HG02588 (cell line): ENCODE results near the gene IZUMO1R.
"Not testable (repeated sequence)": the region's sequence is repeated elsewhere in the genome, so short reads cannot be mapped to it uniquely, and the experiment has no call there.

Source experiments
- ATAC-seq: cut with Tn5 transposase; IDR thresholded peaks from one replicate; pipeline ENCODE4 v1.9.1; 2021; ENCODE audit warnings: mild to moderate bottlenecking, moderate library complexity; ENCODE audit not compliant: unreplicated experiment

IZUMO1R gene

DNA sequence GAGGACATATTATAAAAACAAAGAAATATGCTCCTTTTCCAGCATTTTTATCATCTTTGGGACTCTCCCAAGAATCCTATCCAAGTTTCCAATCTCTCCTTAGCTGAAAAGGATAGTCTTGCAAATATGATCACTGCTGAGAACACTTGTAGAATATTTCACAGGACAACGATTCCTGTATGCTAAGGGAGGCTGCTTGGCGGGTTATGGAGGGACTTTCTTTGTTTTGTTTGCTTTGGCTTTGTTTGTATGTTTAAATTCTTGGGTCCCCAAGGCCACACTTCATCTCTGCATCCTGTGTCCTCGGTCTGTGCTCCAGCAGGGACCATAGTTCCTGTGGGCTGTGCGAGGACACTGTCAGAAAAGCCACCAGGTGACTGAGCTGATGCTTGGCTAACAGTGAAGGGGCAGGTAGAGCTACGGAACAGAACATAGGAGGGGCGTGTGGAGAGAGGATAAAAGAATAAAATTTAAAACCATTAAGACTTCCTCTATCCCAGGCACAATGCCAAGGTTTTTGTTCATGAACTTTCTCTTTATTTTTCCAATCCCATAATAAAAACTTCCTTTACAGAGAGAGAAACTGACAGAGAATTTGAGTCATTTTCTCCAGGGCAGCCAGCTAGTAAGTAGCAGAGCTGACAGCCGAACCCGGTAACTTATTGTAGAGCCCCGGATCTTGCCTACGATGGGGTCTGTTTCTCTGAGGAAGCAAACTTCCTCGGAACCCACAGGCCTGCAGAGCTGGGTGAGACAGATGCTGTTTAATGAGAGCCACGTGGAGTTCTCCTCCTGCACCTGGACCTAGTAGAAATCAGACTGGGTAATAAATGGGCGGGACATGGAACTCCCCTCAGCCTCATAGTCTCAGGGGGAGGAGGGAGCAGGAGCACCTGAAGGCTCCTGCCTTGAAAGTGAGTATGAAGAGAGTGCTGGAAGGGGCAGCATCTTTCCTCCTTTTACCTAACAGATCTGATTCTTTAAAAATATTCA, at the start of gene IZUMO1R:
IZUMO1R (plus strand) TSS at position 615 of the 993 bp plus-strand sequence. CDS start 1,057 bp downstream, outside the sequence.
- no peak for ATAC-seq

GRCh38 chr11:94271885-94272372, 32.5 kb upstream of the IZUMO1R start:
- peak; percentile 75 for ATAC-seq

DNA sequence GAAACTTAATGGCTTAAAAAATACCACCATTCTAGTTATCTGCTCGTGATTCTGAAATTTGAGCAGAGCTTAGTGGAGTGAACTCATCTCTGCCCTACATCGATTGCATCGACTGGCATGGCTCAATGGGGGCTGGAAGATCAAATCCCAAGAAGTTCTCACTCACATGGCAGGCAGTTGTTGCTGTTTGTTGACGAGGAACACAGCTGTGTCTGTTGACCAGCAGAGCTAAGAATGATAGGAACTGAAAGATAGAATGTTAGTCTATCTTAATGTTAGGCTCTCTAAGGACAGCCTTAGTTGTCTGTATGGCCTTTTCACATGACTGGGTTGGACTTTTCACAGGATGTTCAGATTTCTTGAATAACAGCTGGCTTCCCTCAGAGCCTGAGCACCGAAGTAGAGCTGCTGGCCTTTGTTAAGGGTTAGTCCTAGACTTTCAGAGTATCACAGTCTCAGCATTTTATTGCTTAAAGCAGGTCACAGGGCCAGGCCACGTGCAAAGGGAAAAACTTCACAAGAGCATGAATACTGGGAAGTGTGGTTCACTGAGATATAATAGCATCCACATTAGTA, 31.6 kb upstream of the IZUMO1R start:
- no peak for ATAC-seq

GRCh38 chr11:94275961-94276360, 28.4 kb upstream of the IZUMO1R start:
- no peak for ATAC-seq

GRCh38 chr11:94276943-94277342, 27.4 kb upstream of the IZUMO1R start:
- ATAC-seq: no peak

DNA sequence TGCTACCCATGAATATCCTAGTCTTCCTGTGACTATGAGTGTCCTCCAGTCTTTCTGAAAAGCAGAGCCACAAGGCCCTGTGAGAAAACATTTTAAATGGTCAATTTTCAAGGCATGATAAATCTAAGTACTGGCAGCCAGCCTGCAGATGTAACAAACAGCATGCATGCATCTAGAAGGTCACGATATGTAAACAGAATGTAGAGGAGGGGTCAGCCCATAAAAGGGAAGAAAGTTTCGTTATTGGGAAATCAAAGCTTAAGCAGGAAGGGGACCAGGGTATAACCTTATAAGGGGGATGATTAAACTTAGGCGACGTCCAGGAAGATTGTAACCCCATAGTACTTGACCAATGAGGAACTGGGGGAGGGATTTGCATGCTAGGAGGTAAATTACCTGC, 26.2 kb upstream of the IZUMO1R start:
- ATAC-seq: not testable (repeated sequence)

DNA sequence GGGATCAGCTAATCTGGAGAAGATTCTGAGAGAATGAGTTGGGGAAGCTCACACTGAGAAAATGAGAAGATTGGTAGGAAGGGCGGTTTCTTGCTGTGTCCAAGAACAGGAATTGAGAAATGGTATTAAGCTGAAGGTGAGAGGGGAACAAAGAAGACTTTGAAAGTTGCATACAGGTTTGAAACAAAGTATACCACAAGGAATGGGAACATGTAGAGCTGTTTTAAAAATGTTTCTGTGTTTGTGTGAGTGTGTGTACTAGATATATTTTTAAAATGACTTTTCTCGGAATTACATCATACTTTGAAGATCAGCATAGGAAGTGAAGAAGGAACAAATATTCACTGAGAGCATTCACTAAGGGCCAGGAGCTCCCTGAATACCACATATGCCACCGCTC, 24.4 kb upstream of the IZUMO1R start:
- ATAC-seq: no peak

GRCh38 chr11:94281324-94281723, 23.1 kb upstream of the IZUMO1R start:
- ATAC-seq: no peak

DNA sequence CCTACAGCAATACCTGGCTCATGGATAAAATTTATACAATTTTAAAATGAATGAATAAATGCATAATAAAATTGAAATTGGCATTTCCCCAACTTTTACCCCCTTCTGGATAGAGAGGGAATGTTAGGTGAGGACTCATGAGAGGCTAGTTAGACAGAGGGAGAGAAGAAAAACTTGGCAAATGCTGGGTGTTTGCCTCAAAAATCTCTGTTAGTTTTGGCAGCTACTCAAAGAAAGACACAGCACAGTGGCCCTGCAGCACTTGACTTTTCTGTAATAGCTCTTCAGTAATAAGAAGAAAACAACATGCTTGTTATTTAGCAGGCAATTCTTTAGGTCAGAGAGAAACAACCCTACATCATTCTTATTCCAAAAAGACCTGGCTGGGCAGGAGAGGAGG, 20.7 kb upstream of the IZUMO1R start:
- no peak for ATAC-seq

GRCh38 chr11:94295534-94295933, 8.8 kb upstream of the IZUMO1R start:
- no peak for ATAC-seq

- no peak for ATAC-seq
These were observed 6.3 kb upstream of the IZUMO1R start for GRCh38 chr11:94297985-94298576.

- no peak for ATAC-seq
These were observed 1.6 kb upstream of the IZUMO1R start for GRCh38 chr11:94302776-94303175.

DNA sequence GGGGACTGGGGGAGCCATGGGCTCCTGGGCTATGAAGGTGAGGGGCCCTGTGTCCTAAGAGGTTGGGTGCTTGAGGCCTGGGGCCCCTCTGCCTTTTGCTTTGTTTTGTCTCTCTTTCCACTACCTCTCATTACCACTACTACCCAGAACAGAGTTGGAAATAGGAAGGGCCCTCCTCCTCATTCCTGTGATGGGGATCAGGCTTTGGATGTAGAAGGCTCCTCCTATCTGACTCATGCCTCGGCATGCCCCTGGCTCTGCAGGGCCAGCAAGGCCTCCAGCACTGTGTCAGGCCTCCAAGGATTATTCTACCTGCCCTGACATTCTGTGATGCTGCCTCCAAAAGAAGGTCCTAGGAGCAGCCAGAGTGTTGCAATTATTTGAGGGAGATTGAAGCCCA, 766 bp downstream of the IZUMO1R start:
- no peak for ATAC-seq

DNA sequence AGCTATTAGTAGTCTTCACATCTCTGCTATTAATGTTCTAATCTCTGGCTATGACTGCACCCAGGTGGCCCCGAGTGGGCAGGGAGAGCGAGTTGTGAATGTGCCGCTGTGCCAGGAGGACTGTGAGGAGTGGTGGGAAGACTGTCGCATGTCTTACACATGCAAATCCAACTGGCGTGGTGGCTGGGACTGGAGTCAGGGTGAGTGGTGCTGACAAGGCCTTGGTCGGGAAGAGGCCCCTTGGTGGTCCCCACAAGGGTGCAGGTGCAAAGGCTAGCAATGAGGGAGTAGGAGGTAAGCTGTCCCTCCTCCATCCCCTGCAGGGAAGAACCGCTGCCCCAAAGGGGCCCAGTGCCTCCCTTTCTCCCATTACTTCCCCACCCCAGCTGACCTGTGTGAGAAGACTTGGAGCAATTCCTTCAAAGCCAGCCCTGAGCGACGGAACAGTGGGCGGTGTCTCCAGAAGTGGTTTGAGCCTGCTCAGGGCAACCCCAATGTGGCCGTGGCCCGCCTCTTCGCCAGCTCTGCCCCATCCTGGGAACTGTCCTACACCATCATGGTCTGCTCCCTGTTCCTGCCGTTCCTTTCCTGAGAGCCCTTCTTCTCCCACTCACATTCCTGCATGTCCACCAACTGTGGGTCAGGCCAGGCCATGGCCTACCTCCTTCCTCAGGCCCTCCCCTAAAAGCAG, 2.9 kb downstream of the IZUMO1R start:
- ATAC-seq: no peak

- no peak for ATAC-seq
These were observed 3.6 kb downstream of the IZUMO1R start for GRCh38 chr11:94308024-94308423.

- no peak for ATAC-seq
These were observed 5.4 kb downstream of the IZUMO1R start for GRCh38 chr11:94309757-94310156.

DNA sequence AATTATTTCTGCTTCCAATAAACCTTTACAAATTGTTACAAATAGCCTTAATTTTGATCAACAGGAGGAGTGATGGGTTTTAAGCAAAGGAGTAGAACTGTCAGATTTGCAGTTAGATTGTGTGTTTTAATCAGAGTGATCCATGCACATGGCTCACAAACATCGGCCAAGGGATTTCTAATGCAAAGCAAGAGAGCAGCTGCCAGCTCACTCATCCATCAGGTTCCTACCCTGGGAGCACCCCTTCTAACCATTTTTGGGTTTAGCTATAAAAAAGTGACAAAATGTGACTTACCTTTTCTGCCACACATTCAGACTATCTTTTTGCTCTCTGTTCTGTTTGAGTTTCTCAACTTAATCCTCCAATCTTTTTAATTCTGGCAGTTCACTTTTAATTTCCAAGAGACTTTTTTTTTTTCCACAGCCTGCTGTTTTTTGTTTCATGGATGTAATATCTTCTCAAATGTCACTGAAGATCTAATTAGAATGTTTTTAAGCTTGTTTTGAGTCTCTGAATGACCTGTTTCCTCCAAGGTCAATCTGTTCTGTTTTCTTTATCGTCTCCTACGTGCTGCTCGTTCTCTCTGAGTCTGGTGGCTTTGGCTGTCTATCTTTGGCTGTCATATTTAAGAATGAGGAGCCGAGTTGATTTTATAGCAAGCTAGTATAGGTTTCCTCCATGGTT, 6.0 kb downstream of the IZUMO1R start:
- ATAC-seq: no peak

GRCh38 chr11:94312339-94312738, 8.0 kb downstream of the IZUMO1R start:
- ATAC-seq: no peak

DNA sequence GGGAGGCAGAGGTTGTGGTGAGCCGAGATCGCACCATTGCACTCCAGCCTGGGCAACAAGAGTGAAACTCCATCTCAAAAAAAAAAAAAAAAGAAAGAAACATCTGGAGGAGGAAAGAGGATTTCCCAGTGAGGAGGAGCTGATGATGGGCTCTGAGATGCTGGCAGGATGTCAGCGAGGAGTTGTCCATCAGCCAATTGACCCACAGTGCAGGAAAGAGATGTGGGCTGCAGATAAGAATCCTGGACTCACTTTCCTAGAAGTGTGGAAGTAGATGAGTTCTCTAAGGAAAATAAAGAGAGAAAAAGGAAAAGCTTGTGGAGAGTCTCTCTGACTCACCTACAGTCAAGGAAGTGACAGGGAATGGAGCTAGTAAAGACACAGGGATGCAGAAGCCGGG, 9.7 kb downstream of the IZUMO1R start:
- no peak for ATAC-seq

GRCh38 chr11:94315664-94316063, 11.3 kb downstream of the IZUMO1R start:
- no peak for ATAC-seq
